Muscle layer of colon (tissue), 2 donors: Measurements from ENCODE around the gene UGT1A9.

Experiments used
- H3K27ac ChIP-seq: one replicate; pipeline ENCODE4 v1.7.0; 2013; ENCODE audit warnings: low read depth, mild to moderate bottlenecking, low read length, moderate library complexity
- H3K27me3 ChIP-seq, 2 donors: one replicate each; pipeline ENCODE4 v1.7.0; 2013; ENCODE audit warnings: low read length in 2 of 2, mild to moderate bottlenecking in 2 of 2; ENCODE audit not compliant: insufficient read depth in 2 of 2, control insufficient read depth in 1 of 2
- H3K36me3 ChIP-seq: one replicate; pipeline ENCODE4 v1.7.0; 2013; ENCODE audit warnings: mild to moderate bottlenecking, low read length; ENCODE audit not compliant: insufficient read depth
- H3K4me1 ChIP-seq: one replicate; pipeline ENCODE4 v1.7.0; 2013; ENCODE audit warnings: mild to moderate bottlenecking, low read length; ENCODE audit not compliant: insufficient read depth
- H3K4me3 ChIP-seq, 2 donors: one replicate each; pipeline ENCODE4 v1.7.0; 2013; ENCODE audit warnings: low read length in 2 of 2, low read depth in 1 of 2, mild to moderate bottlenecking in 1 of 2, moderate library complexity in 1 of 2
- H3K9ac ChIP-seq: one replicate; pipeline ENCODE4 v1.7.0; 2013; ENCODE audit warnings: low read length
- H3K9me3 ChIP-seq: one replicate; pipeline ENCODE4 v1.7.0; 2013; ENCODE audit warnings: mild to moderate bottlenecking, low read length
- donor health status: abdominal sarcoma.
- donor health status: Adenocarcinoma of cecum.

UGT1A9 gene

GRCh38 chr2:233769260-233769659 lies 97.6 kb downstream of the UGT1A9 start:
- H3K36me3 ChIP-seq, result no peaks in the 10 kb centered on the region
- H3K27me3 ChIP-seq, result no peaks in the 10 kb centered on the region
- H3K4me3 ChIP-seq, result no peak overlapping the region
- H3K4me1 ChIP-seq, result no peaks in the 10 kb centered on the region
- no peak overlapping the region for H3K27ac ChIP-seq
- no peaks in the 10 kb centered on the region for H3K9me3 ChIP-seq
- no peak overlapping the region for H3K9ac ChIP-seq

GRCh38 chr2:233772153-233772552 lies 100.5 kb downstream of the UGT1A9 start:
- Histone ChIP-seq H3K4me1 (no peaks in the 10 kb centered on the region), H3K36me3 (no peaks in the 10 kb centered on the region), H3K4me3 (no peak overlapping the region), H3K9ac (no peak overlapping the region), H3K9me3 (no peaks in the 10 kb centered on the region), H3K27me3 (no peaks in the 10 kb centered on the region), H3K27ac (no peak overlapping the region)

- no peak overlapping the region for H3K9ac ChIP-seq
- H3K27ac ChIP-seq, result no peak overlapping the region
- no peaks in the 10 kb centered on the region for H3K36me3 ChIP-seq
- no peaks in the 10 kb centered on the region for H3K9me3 ChIP-seq
- H3K27me3 ChIP-seq, result no peaks in the 10 kb centered on the region
- H3K4me3 ChIP-seq, result no peak overlapping the region
- no peaks in the 10 kb centered on the region for H3K4me1 ChIP-seq
These were observed 100.9 kb downstream of the UGT1A9 start for GRCh38 chr2:233772583-233772982.

- Histone ChIP-seq H3K27ac (no peak overlapping the region), H3K27me3 (no peaks in the 10 kb centered on the region), H3K9me3 (no peaks in the 10 kb centered on the region), H3K36me3 (no peaks in the 10 kb centered on the region), H3K9ac (no peak overlapping the region), H3K4me3 (no peak overlapping the region), H3K4me1 (no peaks in the 10 kb centered on the region)
These were observed 102.2 kb downstream of the UGT1A9 start for GRCh38 chr2:233773854-233774253.

- H3K36me3 ChIP-seq, result no peaks in the 10 kb centered on the region
- H3K4me3 ChIP-seq, result no peak overlapping the region
- no peak overlapping the region for H3K9ac ChIP-seq
- H3K4me1 ChIP-seq, result no peaks in the 10 kb centered on the region
- no peaks in the 10 kb centered on the region for H3K27me3 ChIP-seq
- no peaks in the 10 kb centered on the region for H3K9me3 ChIP-seq
- no peak overlapping the region for H3K27ac ChIP-seq
These were observed 103.7 kb downstream of the UGT1A9 start for GRCh38 chr2:233775414-233775813.

GRCh38 chr2:233778030-233778429 lies 106.3 kb downstream of the UGT1A9 start, which contains the start of gene MROH2A:
Gene MROH2A, plus strand, starts transcription at chr2:233778330. Its CDS starts 1,029 bp downstream, at chr2:233779359.
- Histone ChIP-seq H3K9me3 (no peaks in the 10 kb centered on the region), H3K36me3 (no peaks in the 10 kb centered on the region), H3K9ac (no peak within 1 kb of the TSS), H3K4me1 (no peaks in the 10 kb centered on the region), H3K4me3 (no peak within 1 kb of the TSS), H3K27ac (no peak within 1 kb of the TSS), H3K27me3 (no peaks in the 10 kb centered on the region)

- H3K4me3 ChIP-seq, result no peak overlapping the region
- H3K27me3 ChIP-seq, result no peaks in the 10 kb centered on the region
- no peak overlapping the region for H3K9ac ChIP-seq
- H3K9me3 ChIP-seq, result no peaks in the 10 kb centered on the region
- H3K27ac ChIP-seq, result no peak overlapping the region
- no peaks in the 10 kb centered on the region for H3K4me1 ChIP-seq
- no peaks in the 10 kb centered on the region for H3K36me3 ChIP-seq
These were observed 108.0 kb downstream of the UGT1A9 start for GRCh38 chr2:233779722-233780121.

GRCh38 chr2:233780771-233781170 lies 109.1 kb downstream of the UGT1A9 start:
- no peaks in the 10 kb centered on the region for H3K4me1 ChIP-seq
- no peaks in the 10 kb centered on the region for H3K27me3 ChIP-seq
- no peaks in the 10 kb centered on the region for H3K9me3 ChIP-seq
- H3K27ac ChIP-seq, result no peak overlapping the region
- no peaks in the 10 kb centered on the region for H3K36me3 ChIP-seq
- no peak overlapping the region for H3K4me3 ChIP-seq
- H3K9ac ChIP-seq, result no peak overlapping the region

- Histone ChIP-seq H3K36me3 (no peaks in the 10 kb centered on the region), H3K9me3 (no peaks in the 10 kb centered on the region), H3K27ac (no peak overlapping the region), H3K9ac (no peak overlapping the region), H3K4me3 (no peak overlapping the region), H3K27me3 (no peaks in the 10 kb centered on the region), H3K4me1 (no peaks in the 10 kb centered on the region)
These were observed 117.9 kb downstream of the UGT1A9 start for GRCh38 chr2:233789554-233789953.

GRCh38 chr2:233791151-233791882 lies 119.6 kb downstream of the UGT1A9 start:
- Histone ChIP-seq H3K27me3 (no peaks in the 10 kb centered on the region), H3K9ac (no peak overlapping the region), H3K36me3 (no peaks in the 10 kb centered on the region), H3K9me3 (no peaks in the 10 kb centered on the region), H3K27ac (no peak overlapping the region), H3K4me3 (no peak overlapping the region), H3K4me1 (no peaks in the 10 kb centered on the region)

GRCh38 chr2:233791883-233792329 lies 120.2 kb downstream of the UGT1A9 start:
- no peak overlapping the region for H3K27ac ChIP-seq
- H3K36me3 ChIP-seq, result no peaks in the 10 kb centered on the region
- no peak overlapping the region for H3K4me3 ChIP-seq
- no peaks in the 10 kb centered on the region for H3K9me3 ChIP-seq
- H3K4me1 ChIP-seq, result no peaks in the 10 kb centered on the region
- no peaks in the 10 kb centered on the region for H3K27me3 ChIP-seq
- H3K9ac ChIP-seq, result no peak overlapping the region

- H3K36me3 ChIP-seq, result no peaks in the 10 kb centered on the region
- H3K27me3 ChIP-seq, result no peaks in the 10 kb centered on the region
- no peak overlapping the region for H3K9ac ChIP-seq
- H3K9me3 ChIP-seq, result no peaks in the 10 kb centered on the region
- H3K4me3 ChIP-seq, result no peak overlapping the region
- H3K4me1 ChIP-seq, result no peaks in the 10 kb centered on the region
- no peak overlapping the region for H3K27ac ChIP-seq
These were observed 121.0 kb downstream of the UGT1A9 start for GRCh38 chr2:233792720-233793119.
